HG03159 (cell line): ENCODE results near the gene PTPRG.
A peak's percentile ranks its signal among the peaks of the same experiment; 100 is the strongest.

Experiments used
- ATAC-seq: cut with Tn5 transposase; IDR thresholded peaks from one replicate; pipeline ENCODE4 v1.9.1; 2021; ENCODE audit warnings: mild to moderate bottlenecking, moderate library complexity; ENCODE audit not compliant: unreplicated experiment

The PTPRG gene

DNA sequence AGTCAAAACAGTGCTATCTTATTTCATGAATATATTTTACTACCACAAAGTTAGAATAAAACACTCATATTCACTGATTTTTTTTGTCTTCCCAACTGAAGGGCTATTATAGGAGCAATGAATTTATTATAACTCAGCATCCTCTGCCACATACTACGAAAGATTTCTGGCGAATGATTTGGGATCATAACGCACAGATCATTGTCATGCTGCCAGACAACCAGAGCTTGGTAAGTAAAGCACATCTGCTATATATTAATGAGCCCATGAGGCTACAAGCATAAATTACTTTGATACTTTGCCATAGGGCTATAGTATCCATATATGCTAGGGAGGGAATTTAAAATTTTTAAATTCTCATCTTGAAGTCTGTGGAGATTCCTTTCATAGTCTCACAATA is 716.1 kb downstream of the PTPRG start:
- ATAC-seq = no peak

DNA sequence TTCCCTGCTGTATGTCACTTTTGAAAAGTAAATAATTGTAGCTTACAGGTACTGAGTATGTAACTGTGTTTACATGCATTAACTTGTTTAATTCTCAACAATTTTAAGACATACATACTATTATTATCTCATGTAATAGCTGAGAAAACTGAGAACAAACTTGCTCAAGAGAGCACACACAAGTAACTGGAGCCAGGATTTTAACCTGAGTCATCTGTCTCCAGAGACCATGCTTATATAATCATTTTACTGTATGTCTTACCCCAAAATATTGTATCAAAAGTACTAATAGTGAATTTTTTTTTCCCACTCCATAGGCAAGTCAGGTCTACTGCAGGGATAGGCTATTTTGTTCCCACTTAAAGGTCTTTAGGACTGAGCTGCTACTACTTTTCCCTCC is 716.6 kb downstream of the PTPRG start:
- no peak for ATAC-seq

DNA sequence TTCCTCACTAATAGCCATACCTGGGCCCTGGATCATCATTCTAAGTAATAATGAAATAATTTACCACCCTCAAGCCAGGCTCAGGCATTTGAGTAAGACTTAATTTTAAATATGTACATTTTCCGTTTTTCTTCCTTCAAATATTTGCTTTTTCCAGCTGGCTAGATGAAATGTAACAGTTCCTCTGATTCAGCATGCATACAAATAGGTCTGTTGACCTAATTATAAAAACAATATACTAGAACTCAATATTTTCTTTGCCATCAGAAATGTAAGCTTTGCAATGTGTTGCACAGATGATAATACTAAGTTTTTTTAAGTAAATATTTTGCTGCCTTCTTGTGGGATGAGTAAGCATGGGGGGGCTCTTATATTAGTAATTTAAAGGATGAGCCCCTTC is 720.4 kb downstream of the PTPRG start:
- no peak for ATAC-seq

DNA sequence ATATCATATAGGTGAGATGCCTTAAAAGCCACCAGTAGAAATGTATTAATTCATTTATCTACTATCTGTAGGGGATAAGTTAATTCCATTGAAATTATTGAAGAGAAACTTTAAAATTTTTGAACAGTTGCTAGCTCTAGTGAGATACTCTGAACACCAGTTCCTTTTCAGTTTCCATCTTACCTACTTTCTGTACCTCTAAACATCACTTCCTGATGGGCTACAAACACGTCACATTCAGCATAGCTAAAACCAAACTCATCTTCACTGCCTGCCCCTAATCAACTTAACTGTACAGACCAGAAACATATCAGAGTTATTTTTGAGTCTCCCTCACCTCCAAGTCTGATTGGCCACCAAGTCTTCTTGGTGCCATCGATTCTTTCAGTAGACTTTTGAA is 723.1 kb downstream of the PTPRG start:
- no peak for ATAC-seq

DNA sequence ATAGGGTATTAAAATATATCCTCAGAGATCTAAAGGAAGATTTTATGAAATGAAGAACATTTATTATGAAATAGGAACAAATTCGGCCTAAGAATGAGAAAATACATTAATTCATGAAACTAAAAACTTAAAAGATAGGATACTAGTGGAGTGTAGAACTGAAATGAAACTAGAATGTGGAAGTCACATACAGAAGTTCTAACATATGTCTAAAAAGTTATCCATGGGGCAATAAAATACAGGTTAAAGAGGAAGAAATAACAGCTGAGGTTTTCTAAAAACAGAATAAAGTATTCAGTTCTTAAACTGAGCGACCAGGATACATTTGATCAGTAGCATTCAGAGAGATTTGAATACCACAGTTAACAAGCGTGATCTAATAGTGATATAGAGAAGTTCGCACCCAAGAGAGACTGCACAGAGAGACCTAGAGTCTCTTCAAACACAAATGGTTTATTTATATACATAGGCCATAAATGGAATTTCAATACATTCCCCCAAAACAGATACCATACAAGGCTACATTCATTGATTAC is 726.1 kb downstream of the PTPRG start:
- ATAC-seq = no peak

DNA sequence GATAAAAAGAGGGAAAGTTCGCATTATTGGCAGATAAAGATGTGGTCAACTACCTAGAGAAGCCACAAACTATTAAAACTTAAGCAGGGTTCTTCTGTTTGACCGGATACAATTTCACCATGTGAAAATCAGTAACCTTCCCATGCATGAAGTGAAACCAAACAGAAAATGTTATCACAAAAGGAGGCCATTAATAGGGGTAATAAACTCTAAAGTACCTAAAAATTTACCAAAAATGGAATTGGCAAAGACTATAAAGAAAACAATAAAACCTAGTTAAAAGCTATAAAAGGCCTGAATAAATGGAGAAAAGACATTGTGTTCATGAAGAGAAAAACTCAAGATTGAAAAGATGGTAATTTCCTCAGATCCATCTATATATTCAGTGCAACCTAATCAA is 728.6 kb downstream of the PTPRG start:
- no peak for ATAC-seq

DNA sequence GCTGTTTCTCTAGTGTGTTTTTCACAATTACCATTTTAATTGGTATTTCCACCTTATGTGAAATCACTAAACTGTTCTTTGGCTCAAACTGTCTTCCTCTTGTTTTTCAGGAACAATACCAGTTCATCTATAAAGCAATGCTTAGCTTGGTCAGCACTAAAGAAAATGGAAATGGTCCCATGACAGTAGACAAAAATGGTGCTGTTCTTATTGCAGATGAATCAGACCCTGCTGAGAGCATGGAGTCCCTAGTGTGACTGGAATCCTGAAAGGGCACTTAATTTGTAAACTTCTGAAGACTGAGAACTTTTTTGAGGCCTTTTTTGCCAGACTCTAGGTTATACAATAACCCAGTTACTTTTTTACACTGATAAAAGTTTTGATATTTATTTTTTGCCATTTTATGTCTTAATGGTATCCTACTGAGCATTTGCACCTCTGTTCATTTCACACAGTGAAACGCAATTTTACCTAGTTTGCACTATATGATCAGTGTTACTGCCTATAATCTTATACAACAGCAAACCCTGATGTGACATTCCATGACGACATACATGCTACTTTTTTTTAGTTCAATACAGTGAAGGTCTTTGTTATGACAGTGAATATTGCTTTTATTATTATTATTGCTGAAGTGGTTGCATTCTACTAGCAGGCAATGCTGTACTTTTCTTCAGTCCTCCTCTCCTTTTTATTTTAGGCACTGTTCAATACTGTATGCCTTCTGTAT is 731.8 kb downstream of the PTPRG start:
- no peak for ATAC-seq

DNA sequence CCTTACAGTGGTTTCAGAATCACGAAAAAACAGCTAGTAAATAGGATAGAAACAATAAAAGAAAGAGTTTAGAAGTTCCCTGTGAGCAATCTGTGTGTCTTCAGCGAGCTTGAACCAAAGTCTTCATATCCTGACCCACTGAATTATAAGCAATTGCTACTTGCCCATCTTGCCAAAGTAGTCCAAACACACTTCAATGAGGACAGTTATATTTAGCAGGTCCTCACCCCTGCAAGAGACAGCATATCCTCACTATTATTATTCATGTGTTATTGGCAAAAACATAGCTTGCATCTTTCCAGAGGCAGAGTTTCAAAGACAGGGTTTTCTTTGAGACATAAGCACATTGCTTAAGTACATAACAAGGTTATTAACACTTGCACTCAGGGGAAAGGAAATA is 734.2 kb downstream of the PTPRG start:
- ATAC-seq = no peak

DNA sequence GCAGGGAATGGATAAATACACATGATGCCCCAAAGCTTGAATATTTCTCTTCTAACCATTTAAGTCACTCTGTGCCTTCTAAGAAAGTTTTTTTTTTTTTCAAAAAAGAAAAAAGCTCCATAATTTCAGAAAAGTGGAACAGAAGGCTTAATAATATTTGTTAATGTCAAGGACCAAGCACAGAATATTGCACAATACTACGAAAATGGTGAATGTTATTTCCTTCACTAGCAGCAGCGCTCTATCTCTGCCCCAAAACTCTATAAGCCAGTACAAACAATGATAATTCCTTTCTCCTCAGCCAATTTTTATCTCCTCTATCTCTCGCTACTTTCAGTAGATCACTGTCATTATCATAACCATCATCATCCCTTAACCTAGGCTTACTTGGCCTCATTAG is 739.2 kb downstream of the PTPRG start:
- ATAC-seq = no peak

DNA sequence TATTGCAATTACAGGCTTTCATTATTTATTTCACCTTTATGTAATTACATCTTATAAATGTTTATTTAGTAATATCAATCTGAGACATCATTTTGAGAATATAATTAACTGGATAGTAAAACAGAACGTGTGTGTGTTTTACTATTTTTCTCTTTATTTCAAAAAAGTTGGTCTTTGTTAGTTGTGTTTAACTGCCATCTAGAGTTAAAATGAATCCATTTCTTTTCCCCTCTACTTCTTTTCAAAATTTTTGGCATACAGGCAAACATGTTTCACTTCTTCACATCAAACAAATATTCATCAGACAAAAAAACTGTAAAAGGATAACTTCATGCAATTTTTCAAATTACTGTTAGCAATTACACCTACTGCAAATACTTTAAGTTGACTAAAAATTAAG is 750.8 kb downstream of the PTPRG start:
- ATAC-seq = no peak

DNA sequence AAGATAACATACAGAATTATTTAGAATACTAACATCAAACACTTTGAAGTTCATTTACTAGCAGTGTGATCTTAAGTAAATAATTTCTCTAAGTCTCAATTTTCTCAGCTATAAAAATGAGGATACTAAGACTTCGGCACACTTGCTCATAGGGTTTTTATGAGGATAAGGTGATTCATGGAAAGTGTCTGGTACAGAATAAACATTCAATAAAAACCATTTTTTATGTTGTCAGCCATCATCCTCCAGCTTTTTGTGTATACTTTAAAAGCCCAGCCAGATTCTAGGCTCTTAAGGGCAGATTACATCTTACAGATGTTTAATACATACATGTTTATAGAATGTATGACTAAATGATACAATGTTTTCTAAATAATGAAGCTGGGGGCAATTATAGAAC is 755.2 kb downstream of the PTPRG start:
- ATAC-seq = no peak

DNA sequence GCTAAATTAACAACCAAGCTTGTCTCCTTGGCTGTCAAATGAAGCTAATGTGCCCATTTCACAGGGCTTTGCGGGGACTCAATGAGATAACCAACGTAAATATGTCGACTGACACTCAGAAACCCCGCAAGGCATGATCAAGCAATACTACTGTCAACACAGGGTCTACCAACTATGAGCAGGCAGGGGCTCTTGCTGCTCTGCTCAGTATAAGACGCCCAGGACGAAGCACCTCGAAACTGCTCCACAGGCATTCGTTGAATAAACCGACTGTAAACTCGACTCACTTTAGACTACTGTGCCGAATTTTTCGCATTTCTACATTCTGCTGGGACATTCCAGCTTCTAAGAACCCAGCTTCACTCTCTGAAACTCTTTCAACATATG is 757.0 kb downstream of the PTPRG start:
- no peak for ATAC-seq

DNA sequence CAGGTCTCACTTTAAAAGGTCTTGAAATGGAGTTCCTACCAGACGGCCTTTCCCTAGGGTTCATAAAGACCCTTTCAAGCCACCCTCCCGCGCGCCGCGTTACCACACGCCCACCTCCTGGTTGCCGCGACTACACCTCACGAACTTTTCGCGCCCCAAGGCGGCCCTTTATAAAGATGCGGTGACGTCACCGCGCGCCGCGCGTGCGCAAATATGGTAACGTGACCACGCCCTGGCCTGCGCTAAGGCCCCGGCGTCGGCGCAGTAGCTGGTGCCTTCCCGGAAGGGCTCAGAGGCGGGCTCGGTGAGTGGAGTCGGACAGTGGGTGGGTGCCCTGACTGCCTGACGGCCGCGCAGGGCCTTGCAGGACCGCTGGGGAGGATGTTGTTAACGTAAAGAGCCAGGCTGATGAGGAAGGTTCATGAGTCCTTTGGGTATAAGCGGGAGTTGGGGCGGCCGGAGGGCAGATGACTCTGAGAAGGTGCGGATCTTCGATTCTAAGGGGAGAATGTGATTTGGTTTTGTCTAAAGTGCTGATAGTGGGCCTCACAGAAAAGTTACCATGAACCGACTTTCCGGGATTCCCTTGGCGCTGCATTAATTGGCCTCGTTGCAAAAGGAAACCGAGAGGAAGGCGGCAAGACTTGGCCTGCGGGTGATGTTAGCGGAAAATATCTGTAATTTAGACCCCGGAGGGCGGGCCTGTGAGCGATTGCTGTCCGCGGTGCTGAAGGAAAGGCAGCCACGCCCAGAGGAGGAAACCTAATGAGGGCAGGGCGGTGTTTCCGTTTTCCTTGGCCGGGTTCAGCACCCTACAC is 757.6 kb downstream of the PTPRG start:
- ATAC-seq = peak; percentile 99

DNA sequence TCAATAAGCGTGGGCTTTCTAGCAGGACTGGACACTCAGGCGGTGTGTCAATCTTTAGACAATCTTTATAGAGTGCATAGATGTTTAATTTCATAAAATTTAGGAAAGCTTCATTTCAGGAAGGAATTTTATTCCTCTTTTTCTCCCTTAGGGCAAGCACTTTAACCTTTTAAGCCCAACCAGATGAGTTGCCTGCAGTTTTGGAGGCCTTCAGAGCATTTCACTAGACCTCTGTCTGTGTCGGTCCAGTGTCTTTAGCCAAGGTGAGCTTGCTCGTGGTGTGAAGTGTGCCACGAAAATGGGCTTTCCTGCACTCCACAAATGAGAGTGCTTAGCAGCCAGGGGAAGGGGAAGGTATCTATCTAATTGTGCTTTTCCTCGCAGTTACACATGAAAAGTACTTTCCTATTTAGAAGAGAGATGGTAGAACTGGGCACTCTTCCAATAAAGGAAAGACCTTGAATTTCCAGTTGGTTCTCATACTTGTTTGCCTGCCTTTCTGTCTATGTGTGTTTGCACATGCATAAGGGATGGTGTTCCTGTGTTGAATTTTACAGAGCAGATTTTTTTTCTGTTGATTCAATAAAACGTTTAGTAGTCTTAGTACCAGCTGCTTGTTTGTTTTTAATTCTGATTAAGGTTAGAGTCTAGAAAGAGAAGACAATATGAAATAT is 758.3 kb downstream of the PTPRG start:
- no peak for ATAC-seq

DNA sequence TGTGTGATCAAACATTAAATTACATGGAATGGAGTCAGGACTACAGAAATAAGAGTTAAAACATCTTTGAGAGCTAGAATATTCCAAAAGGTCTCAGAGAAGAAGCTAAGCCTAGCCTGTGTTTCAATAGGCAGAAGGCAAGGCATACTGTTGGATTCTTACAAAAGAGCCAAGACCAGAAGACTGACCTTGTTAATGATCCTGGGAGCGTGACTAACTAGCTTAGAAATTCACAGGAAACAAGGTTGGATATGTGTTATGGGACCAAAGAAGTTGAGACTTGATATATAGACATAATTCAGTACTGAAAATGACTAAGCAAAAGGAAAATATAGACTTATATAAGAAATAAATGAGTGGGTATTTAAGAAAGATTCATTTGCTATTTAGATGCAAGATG is 761.9 kb downstream of the PTPRG start:
- no peak for ATAC-seq

DNA sequence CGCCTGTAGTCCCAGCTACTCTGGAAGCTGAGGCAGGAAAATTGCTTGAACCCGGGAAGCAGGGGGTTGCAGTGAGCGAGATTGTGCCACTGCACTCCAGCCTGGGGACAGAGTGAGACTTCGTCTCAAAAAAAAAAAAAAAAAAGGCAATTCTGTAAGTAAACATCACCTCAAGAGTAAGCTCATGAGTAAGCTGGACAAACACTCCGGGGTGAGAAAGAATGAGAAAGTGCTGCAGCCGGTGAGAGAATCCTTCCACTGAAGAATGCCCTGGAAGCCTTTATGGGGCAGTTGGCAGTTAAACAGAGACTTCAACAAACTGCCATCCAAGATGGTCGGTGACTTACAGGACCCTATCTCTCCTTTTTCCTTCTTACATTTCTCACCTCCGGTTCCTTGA is 764.5 kb downstream of the PTPRG start:
- no peak for ATAC-seq

DNA sequence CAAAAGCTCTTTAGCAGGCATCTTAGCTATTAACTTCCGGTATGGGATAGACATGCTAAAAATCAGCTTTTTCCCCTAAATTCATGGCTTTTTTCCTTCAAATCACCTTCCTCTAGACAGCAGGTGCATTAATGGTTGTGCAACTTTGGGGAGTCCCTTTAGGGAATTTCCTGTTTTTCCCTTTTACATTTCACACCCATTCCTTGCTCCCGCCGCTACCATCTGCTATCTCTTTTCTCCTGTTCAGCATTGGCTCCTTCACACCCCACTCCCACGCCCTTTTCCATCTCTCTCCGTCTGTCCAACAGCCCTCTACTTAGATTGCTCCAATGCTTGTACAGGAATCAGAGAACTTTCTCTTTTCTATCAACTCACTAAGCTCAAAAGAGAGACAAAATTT is 768.6 kb downstream of the PTPRG start:
- no peak for ATAC-seq

DNA sequence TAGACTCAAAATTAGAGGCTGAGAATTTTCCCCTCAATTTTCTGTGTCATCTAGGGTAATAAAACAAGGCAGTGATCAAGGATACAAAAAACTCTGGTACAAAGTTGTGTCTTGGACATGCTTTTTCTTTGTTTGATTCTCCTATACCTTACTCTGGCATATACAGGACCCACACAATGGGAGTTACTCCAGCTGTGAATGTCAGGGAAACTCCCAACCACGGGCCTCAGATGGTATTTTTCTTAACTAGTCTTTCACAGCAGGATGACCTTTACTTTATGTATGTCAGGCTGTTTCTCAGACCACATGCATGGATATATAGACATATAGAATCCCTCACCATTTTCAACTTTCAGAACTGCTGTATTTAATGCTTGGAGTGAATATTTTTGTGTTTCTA is 770.6 kb downstream of the PTPRG start:
- ATAC-seq = no peak

DNA sequence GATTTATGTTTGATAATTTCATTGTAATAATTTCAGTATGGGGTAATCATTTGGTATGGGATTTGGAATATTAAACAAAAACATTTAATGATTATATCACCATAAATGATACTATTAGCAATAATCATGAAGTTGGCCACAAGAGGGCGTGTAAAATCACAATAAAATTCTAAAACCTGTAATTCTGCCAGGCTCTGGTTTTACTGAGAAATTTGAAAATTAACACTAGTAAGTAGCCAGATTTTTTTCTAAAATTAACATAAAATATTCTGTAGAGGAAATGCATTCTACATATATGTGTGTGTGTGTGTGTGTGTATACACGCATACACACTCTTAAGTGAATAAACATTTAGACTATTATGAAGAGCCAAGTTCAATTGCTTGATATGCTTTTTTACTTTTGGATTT is 771.5 kb downstream of the PTPRG start:
- ATAC-seq = no peak

DNA sequence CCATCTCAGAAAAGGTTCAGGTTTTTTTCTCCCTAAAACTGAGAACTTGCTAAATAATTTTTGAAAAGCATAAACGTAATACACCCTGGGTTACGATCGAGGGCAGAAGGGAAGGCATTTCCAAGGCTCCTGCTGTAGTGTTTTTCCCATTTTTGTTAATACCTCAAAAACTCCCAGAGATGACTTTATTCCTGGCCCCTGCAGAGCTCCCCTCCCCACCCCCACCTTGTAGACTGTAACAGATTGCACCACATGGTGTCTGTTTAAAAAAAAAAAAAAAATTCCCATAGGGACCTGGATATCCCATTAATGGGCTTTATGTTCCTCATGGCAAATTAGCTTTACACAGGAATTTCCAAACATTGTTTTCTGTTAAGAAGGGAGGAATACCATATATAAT is 773.8 kb downstream of the PTPRG start:
- ATAC-seq = no peak

DNA sequence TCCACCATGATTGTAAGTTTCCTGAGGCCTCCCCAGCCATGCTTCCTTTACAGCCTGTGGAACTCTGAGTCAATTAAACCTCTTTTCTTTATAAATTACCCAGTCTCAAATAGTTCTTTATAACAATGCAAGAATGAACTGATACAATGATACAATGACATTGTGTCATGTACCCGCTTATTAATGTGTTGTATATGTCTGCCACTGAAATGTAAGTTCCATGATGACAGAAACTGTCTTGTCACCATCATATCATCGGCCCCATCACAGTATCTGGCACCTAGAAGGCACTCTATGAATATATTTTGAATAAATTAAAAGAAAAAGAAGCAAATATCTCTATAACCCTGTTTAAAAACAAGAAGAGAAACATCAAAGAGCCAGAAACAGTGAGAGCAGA is 782.4 kb downstream of the PTPRG start:
- no peak for ATAC-seq
